ENCODE results near the gene TIMP3.

Gene TIMP3

GRCh38 chr22:32809786-32810554, 8.5 kb downstream of the TIMP3 start:
- DNase-seq = no peak

DNA sequence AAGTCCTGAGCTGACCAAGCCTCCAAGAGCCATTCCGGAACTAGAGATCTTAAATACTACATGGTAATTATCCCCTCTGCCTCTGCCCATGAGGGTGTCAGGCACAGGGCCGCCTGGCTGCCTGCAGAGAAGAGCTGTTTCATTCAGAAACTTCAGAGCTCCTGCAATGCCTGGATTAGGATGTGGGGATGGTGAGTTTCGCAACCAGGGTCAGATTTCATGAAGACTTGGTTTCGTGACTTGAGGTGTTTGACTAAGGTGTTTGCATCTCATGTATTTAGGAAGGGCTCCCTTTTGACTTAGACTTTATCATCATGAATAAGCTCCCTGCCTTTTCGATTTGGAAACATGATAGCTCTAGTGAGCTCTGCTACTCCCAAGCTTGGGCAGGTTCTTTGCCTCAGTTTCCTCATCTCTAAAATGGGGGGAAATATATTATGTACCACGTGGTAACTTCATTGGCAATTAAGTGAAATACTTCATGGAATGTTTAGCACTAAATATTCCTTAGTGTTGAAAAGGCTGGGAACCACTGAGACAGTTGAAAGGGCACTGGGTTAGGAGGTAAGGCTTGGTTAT, 9.1 kb downstream of the TIMP3 start:
- DNase-seq = no peak

DNA sequence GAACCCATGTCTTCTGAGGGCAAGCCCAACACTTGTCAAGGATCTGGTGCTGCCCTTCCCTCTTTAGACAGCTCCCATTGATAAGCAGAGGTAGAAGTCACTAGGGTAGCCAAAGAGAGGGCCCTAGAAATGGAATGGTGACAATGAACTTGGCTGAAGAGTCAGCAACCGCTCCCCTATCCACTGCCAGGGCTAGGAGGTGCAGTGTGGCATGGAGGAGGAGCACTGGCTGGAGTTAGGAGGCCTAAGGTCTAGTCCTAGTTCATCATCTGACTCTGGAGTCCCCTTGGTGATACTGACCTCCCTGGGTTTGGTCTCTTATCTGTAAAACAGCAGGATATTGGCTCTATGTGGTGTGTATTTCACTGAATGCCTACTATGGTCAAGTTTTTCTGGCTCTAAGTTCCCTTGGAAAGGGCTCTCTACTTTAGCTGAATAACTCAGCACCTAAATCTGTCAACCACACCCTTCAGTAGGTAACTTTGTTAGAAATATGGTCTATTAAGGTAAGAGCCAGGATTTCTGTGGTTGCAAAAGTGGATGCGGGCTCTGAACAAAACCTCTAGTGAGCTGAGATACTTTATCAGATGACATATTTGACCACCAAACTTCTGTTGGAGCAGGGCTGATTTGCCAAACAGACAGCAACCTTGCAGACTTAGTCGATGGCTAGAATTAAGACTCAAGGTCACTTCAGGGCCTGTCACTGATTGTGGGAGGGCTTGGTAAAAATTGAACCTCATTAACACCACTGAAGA, 10.5 kb downstream of the TIMP3 start:
- no peak for DNase-seq

- no peak for DNase-seq
Observed at GRCh38 chr22:32814285-32814860, 12.9 kb downstream of the TIMP3 start.

DNA sequence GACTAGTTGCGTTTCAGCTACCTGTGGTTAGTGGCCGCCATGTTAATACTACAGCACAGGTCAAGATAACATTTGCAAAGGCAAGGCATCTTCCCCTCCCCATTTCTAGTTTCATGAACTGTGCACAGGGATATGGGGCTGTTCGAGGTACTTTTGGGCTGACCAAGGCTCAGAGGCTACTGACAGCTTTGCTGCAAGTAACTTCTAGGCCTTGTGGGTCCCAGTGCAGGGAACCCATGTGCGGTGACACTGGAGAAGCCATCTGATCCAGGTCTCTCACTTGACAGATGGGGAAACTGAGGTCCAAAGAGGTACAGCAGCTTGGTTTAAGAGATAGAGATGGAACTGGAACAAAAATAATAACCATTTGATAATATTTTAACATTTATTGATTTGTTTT, 13.6 kb downstream of the TIMP3 start:
- DNase-seq = no peak

- no peak for DNase-seq
Observed at GRCh38 chr22:32815943-32816342, 14.4 kb downstream of the TIMP3 start.

DNA sequence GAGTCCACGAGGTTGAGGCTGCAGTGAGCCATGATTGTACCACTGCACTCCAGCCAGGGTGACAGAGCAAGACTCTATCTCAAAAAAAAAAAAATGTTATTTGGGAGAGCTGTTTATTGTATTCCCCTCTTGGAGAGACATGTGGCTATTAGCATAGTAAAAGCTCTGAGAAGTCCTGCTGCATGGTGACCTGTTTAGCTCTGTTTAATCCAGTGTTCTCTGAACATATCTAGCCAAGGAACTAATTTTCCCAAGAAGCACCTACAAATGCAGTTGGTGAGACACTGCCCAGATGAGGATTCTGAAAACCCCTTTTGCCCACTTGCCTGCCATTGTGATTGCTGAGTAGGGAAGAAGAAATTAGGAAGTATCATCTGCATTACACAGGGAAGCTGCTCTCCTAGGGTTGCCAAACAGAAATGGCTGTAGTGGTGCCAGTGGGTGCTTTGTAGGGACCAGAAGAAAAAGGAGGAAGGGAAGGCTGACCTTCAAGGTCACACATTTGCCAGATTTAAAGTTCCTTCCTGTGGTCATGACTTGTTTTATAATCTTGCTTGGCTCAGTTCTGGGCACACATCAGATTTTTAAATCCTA, 15.7 kb downstream of the TIMP3 start:
- DNase-seq = no peak

DNA sequence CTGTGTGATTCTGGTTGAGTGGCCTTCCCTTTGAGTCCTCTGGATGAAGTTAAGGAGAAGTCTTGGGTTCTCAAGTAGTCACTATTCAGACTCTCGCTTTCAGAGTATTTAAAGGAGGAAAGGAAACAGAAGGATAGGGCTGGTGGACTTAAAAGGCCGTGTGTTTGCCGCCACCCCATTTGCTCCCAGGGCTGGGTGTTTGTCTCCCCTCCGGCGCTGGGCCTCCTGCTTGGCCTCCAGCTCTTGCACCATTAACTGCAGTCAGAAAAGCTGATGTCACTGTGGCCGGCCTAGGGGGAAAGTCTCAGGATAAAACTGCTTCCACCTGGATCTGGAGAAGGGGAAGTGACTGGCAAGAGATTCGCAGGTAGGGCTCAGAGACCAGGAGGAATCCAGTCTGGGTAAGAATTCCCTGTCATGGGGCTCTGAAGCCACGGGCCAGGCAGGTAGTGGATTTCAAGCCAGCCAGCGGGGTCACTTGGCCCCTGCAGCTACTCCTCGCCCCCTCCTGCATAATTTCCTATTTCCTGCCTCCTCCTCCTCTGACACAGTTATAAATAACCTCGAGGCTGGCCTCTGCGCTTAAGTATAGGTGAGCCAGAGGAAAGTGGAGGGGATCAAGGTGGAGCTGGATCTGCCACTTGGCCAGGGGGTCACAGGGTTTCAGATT, 17.1 kb downstream of the TIMP3 start:
- no peak for DNase-seq

DNA sequence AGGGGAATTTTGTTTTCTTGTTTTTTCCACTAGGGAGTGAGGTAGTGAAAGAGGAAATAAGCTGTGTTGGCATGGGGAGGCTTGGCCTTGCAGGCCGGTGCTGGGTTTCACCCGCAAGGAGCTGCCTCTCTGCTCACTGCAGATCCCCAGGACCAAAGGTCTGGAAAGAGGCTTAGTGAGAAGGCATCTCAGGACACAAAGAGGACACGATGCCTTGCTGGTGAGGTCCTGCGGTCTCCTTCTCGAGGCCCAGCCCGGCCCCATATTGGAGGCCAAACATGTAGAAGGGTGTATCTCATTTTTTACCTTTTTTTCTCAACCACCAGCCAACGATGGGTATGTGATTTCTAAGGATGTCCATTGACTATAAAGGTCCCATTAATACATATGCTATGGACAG, 17.6 kb downstream of the TIMP3 start:
- no peak for DNase-seq

- no peak for DNase-seq
Observed at GRCh38 chr22:32820131-32821119, 18.9 kb downstream of the TIMP3 start.

GRCh38 chr22:32822179-32822877, 20.8 kb downstream of the TIMP3 start:
- DNase-seq = no peak

GRCh38 chr22:32823024-32823730, 21.7 kb downstream of the TIMP3 start:
- no peak for DNase-seq

DNA sequence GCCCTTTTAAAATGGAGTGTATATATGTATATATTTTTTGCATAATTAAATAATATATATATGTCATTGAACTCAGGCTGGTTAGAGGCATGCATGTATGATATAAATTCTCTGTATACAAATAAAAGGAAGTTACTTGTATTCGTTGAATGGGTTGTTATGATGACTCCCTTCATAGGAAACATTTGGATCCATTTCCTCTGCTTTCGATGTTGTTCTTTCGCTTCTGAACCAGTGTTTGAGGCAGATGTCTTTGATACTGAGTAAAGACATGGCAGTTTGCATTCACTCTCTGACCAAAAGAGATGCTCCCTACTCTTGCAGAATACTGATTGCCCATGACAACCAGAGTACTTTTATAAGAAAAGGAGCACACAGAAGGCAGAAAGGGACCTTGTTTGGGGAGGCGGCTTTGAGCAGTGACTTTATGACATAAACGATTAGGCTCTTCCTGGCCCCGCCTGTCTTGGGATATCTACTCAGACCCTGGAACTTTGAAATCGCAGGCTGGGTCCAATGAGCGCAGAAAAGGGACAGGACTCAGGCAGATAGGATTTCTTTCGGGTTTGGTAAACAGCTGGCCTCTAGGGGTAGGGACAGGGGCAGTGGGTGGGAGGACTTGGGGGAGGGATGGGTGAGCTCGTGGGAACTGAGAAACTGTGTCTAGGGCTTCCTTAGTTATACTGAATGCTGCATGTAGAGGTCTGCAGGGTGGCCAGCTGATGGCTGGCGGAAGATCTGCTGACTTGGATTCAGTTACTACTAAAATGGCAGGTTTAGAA, 23.2 kb downstream of the TIMP3 start:
- no peak for DNase-seq

DNA sequence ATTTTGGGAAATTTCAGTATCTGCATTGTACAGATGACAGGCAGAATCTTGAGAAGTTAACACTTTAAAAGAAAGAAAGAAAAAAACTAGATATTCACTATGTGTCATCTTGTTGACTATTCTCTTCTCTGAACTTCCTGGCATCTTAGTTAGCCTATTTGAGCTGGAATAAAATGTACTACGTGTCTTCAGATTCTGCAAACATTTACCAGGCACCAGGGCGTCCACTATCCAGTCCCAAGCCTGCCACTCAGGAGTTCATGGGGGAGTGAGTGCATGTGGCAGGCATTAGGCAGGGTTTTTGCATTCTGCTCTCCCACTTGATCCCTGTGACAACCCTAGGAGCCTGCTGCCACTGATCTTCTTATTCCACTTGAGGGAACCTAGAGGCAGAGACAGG, 25.0 kb downstream of the TIMP3 start:
- no peak for DNase-seq

- no peak for DNase-seq
Observed at GRCh38 chr22:32827049-32827602, 25.6 kb downstream of the TIMP3 start.

GRCh38 chr22:32828150-32828549, 26.6 kb downstream of the TIMP3 start:
- no peak for DNase-seq

GRCh38 chr22:32828561-32828960, 27.1 kb downstream of the TIMP3 start:
- DNase-seq = no peak

GRCh38 chr22:32829451-32829851, 27.9 kb downstream of the TIMP3 start:
- no peak for DNase-seq

DNA sequence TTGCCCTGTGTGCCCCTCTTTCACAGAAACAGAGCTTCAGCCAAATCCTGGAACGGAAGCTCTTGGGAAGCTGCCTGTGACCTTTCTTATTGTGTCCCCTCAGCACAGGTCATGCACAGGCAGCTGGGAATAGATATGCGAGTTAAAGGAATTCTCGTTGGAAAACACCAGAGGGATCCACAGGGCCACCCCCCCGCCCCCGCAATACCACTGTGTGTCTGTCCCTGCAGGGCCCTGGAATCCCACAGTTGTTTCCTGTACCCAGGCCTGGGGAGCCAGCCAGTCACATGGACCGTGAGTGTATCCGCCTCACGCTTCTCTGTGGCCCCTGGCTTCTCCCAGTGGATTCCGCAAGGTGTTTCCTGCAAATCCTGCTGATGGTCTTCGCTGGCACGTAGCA, 29.0 kb downstream of the TIMP3 start:
- no peak for DNase-seq
